H1 (cell line): Measurements from ENCODE around the gene CLDN34. TPM values are rescaled to one million over a fixed set of nuclear protein-coding genes. Genes with fewer than 3 reads are reported as not detected.

Experiments
- CTCF ChIA-PET: fragments of 300-600 bp; sonication (Branson Sonifier 250); formaldehyde crosslinking; loops from one replicate; lab custom pipeline; 2021; ENCODE audit not compliant: partially characterized antibody; lab: Charles Lee
- POLR2A ChIA-PET: fragments of 300-600 bp; sonication (Branson Sonifier 250); formaldehyde crosslinking; loops from one replicate; lab custom pipeline; 2021; ENCODE audit warnings: inconsistent platforms; ENCODE audit not compliant: partially characterized antibody; lab: Charles Lee
- DNase-seq, 2 experiments: peaks; one replicate each; pipeline versions ENCODE4 v3.0.0 to v3.0.0-alpha.2; 2010 to 2022; ENCODE audit warnings: low spot score in 2 of 2, low read depth in 1 of 2, mixed read lengths in 1 of 2
- FAIRE-seq: peaks from 2 replicates; lab custom pipeline; 2011; peaks lifted over from hg19 to GRCh38; lab: Jason Lieb, UNC
- H2AFZ ChIP-seq: 2 replicates; pipeline ENCODE4 v1.8.1; 2012; ENCODE audit warnings: low read length, inconsistent platforms
- H2AK5ac ChIP-seq: 2 replicates; pipeline ENCODE4 v1.6.1; 2013; ENCODE audit warnings: low read depth, low read length
- H2BK120ac ChIP-seq: replicated peaks from 2 replicates; pipeline ENCODE3; 2013; ENCODE audit warnings: low read depth, low read length, inconsistent platforms
- H2BK12ac ChIP-seq: 2 replicates; pipeline ENCODE4 v1.6.1; 2013; ENCODE audit warnings: low read depth, low read length
- H2BK15ac ChIP-seq: 2 replicates; pipeline ENCODE4 v1.6.1; 2013; ENCODE audit warnings: low read length
- H2BK20ac ChIP-seq: 2 replicates; pipeline ENCODE4 v1.6.1; 2013; ENCODE audit warnings: low read length
- H2BK5ac ChIP-seq: 2 replicates; pipeline ENCODE4 v1.6.1; 2013; ENCODE audit warnings: low read depth, low read length
- H3K14ac ChIP-seq: 2 replicates; pipeline ENCODE4 v1.6.1; 2013; ENCODE audit warnings: inconsistent platforms; ENCODE audit not compliant: insufficient read length
- H3K18ac ChIP-seq: 2 replicates; pipeline ENCODE4 v1.6.1; 2013; ENCODE audit warnings: low read length; ENCODE audit errors: extremely low read depth
- H3K23ac ChIP-seq: 2 replicates; pipeline ENCODE4 v1.6.1; 2013; ENCODE audit warnings: inconsistent platforms; ENCODE audit not compliant: insufficient read length
- H3K23me2 ChIP-seq: 2 replicates; pipeline ENCODE4 v1.6.1; 2013; ENCODE audit warnings: low read depth, low read length
- H3K27ac ChIP-seq: 2 replicates; pipeline ENCODE4 v1.6.1; 2011; ENCODE audit warnings: low read depth, low read length, inconsistent platforms
- H3K27me3 ChIP-seq, 4 experiments: replicated peaks in 1 of 4; 1 replicate in 1 of 4; 2 replicates in 3 of 4; pipeline versions ENCODE4 v1.6.1 to v1.8.1; 2011 to 2013; ENCODE audit warnings: low read length in 3 of 4, mild to moderate bottlenecking in 3 of 4, inconsistent platforms in 2 of 4, mixed read lengths in 2 of 4, moderate library complexity in 1 of 4; ENCODE audit not compliant: control insufficient read depth in 3 of 4, insufficient read depth in 3 of 4; ENCODE audit errors: extremely low read depth in 1 of 4
- H3K36me3 ChIP-seq, 4 experiments: 2 replicates each; pipeline versions ENCODE4 v1.6.1 to v1.8.1; 2011 to 2013; ENCODE audit warnings: mild to moderate bottlenecking in 4 of 4, low read length in 3 of 4, moderate library complexity in 2 of 4, control low read depth in 1 of 4, inconsistent platforms in 1 of 4; ENCODE audit not compliant: insufficient read depth in 4 of 4, control insufficient read depth in 2 of 4
- H3K4ac ChIP-seq: replicated peaks from 2 replicates; pipeline ENCODE3; 2013; ENCODE audit warnings: low read length, low read depth, mixed read lengths, inconsistent platforms; ENCODE audit not compliant: insufficient read length
- H3K4me1 ChIP-seq, 4 experiments: replicated peaks in 1 of 4; 1 replicate in 1 of 4; 2 replicates in 3 of 4; pipeline versions ENCODE4 v1.6.1 to v1.8.1; 2011 to 2013; ENCODE audit warnings: low read length in 3 of 4, inconsistent platforms in 2 of 4, mixed read lengths in 1 of 4; ENCODE audit not compliant: insufficient read depth in 4 of 4, control insufficient read depth in 3 of 4
- H3K4me2 ChIP-seq, 2 experiments: 2 replicates each; pipeline versions ENCODE4 v1.6.1 to v1.8.1; 2011 to 2013; ENCODE audit warnings: low read depth in 2 of 2, low read length in 2 of 2, control low read depth in 1 of 2, inconsistent platforms in 1 of 2, mild to moderate bottlenecking in 1 of 2; ENCODE audit not compliant: insufficient read depth in 1 of 2
- H3K4me3 ChIP-seq, 4 experiments: fragments of 200-600, 300-600 bp in 1 of 4; sonication (generic), shearing (Covaris generic), sonication (Bioruptor Twin) in 1 of 4; 2 replicates each; pipeline versions ENCODE4 v1.5.1 to v1.8.1; 2011 to 2016; ENCODE audit warnings: low read length in 4 of 4, low read depth in 3 of 4, control low read depth in 2 of 4, inconsistent platforms in 2 of 4, mild to moderate bottlenecking in 2 of 4, mixed read lengths in 1 of 4, moderate library complexity in 1 of 4; ENCODE audit not compliant: insufficient read depth in 2 of 4; ENCODE audit errors: extremely low read depth in 1 of 4
- H3K56ac ChIP-seq: replicated peaks from 2 replicates; pipeline ENCODE3; 2013; ENCODE audit warnings: low read depth, mild to moderate bottlenecking, mixed read lengths, low read length, inconsistent platforms; ENCODE audit not compliant: insufficient read length
- H3K79me1 ChIP-seq: 2 replicates; pipeline ENCODE4 v1.6.1; 2013; ENCODE audit warnings: low read depth, low read length, control low read depth
- H3K79me2 ChIP-seq, 2 experiments: 2 replicates each; pipeline versions ENCODE4 v1.6.1 to v1.8.1; 2012 to 2013; ENCODE audit warnings: low read length in 2 of 2, mild to moderate bottlenecking in 2 of 2, inconsistent platforms in 1 of 2; ENCODE audit not compliant: insufficient read depth in 2 of 2, control insufficient read depth in 1 of 2
- H3K9ac ChIP-seq, 4 experiments: replicated peaks in 1 of 4; 1 replicate in 1 of 4; 2 replicates in 3 of 4; pipeline versions ENCODE4 v1.6.1 to v1.8.1; 2011 to 2013; ENCODE audit warnings: low read depth in 3 of 4, low read length in 3 of 4, control low read depth in 2 of 4, mild to moderate bottlenecking in 2 of 4, moderate library complexity in 2 of 4, inconsistent platforms in 1 of 4; ENCODE audit errors: extremely low read depth in 1 of 4
- H3K9me3 ChIP-seq, 2 experiments: 2 replicates each; pipeline versions ENCODE4 v1.6.1 to v1.8.1; 2012 to 2013; ENCODE audit warnings: mild to moderate bottlenecking in 2 of 2, moderate library complexity in 2 of 2, control low read depth in 1 of 2, inconsistent platforms in 1 of 2, low read depth in 1 of 2, low read length in 1 of 2, mixed read lengths in 1 of 2; ENCODE audit not compliant: insufficient read depth in 2 of 2
- H4K20me1 ChIP-seq, 2 experiments: replicated peaks in 1 of 2; 2 replicates each; pipeline versions ENCODE3 to v1.8.1; 2011 to 2013; ENCODE audit warnings: inconsistent platforms in 2 of 2, low read length in 2 of 2, mild to moderate bottlenecking in 1 of 2; ENCODE audit not compliant: insufficient read depth in 2 of 2, control insufficient read depth in 1 of 2
- H4K5ac ChIP-seq: 2 replicates; pipeline ENCODE4 v1.6.1; 2013; ENCODE audit warnings: low read length, low read depth, mixed read lengths, inconsistent platforms; ENCODE audit not compliant: insufficient read length
- H4K8ac ChIP-seq: 2 replicates; pipeline ENCODE4 v1.8.0; 2013; ENCODE audit warnings: mild to moderate bottlenecking, moderate library complexity, low read length, inconsistent platforms; ENCODE audit not compliant: insufficient read depth; ENCODE audit errors: extremely low read depth
- H4K91ac ChIP-seq: replicated peaks from 2 replicates; pipeline ENCODE3; 2013; ENCODE audit warnings: low read length, mixed read lengths, inconsistent platforms; ENCODE audit not compliant: insufficient read length
- CBX8 ChIP-seq: fragments of 300-800, 300-1000 bp; sonication (generic); IDR thresholded peaks from 2 replicates; pipeline ENCODE4 v1.7.1; 2016; ENCODE audit warnings: low read depth, low read length, borderline replicate concordance
- CHD1 ChIP-seq: IDR thresholded peaks from 2 replicates; pipeline ENCODE4 v1.6.1; 2012; ENCODE audit warnings: low read depth, low read length, improper control_type of control experiment
- GTF2F1 ChIP-seq: IDR thresholded peaks from 2 replicates; pipeline ENCODE4 v1.6.1; 2012; ENCODE audit warnings: low read depth, low read length, improper control_type of control experiment, borderline replicate concordance
- NANOG ChIP-seq: IDR thresholded peaks from 2 replicates; pipeline ENCODE4 v1.6.1; 2011; ENCODE audit warnings: low read length, low read depth, mild to moderate bottlenecking, inconsistent platforms; ENCODE audit not compliant: insufficient read depth, poor library complexity, severe bottlenecking
- RBBP5 ChIP-seq: IDR thresholded peaks from 2 replicates; pipeline ENCODE4 v1.7.1; 2012; ENCODE audit warnings: low read depth, mild to moderate bottlenecking, inconsistent platforms, low read length, moderate library complexity, borderline replicate concordance
- TCF12 ChIP-seq: IDR thresholded peaks from 2 replicates; pipeline ENCODE4 v1.6.1; 2011; ENCODE audit warnings: low read depth, mild to moderate bottlenecking, low read length
- WGBS, 2 experiments: shearing (Covaris generic) in 1 of 2; methylation state at CpG; one replicate each; pipeline versions ENCODE4 v1.1.6 to v1.1.7; 2013 to 2015; ENCODE audit warnings: low lambda C conversion rate in 2 of 2, mixed read lengths in 2 of 2, inconsistent platforms in 1 of 2, low coverage in 1 of 2, missing lambda C conversion rate in 1 of 2; ENCODE audit not compliant: insufficient replicate concordance in 2 of 2, insufficient coverage in 1 of 2, insufficient read length in 1 of 2; ENCODE audit errors: extremely low coverage in 1 of 2, missing lambda C conversion rate in 1 of 2; 5-methylcytosine and 5-hydroxymethylcytosine counted together
- polyA plus RNA-seq, 7 experiments: library from polyadenylated mRNA; depleted of rRNA in 3 of 7; stranded (reverse) in 5 of 7; unstranded in 2 of 7; fragments of >200 nt in 5 of 7; fragments of 200-250 nt in 2 of 7; gene quantifications; 1 replicate in 5 of 7; 2 replicates in 1 of 7; 4 replicates in 1 of 7; pipeline versions ENCODE4 v1.2.1 to v1.2.3, GENCODE V29; 2011 to 2013; ENCODE audit warnings: missing spikeins in 2 of 7, mixed read lengths in 2 of 7
- total RNA-seq: library from RNA; stranded (reverse); fragmentation: NEBNext Ultra II Directional; extraction: Animal tissue kit (Norgen Biotek cat#: 25700); gene quantifications from 2 replicates; pipeline ENCODE4 v1.2.1, GENCODE V29; 2021
- TF ChIP-seq, protein P1 (sequence below), 3 experiments: IDR thresholded peaks; 1 replicate in 2 of 3; 2 replicates in 1 of 3; pipeline versions ENCODE4 v1.5.1 to v1.6.1; 2011; ENCODE audit warnings: low read length in 3 of 3, mild to moderate bottlenecking in 3 of 3, inconsistent platforms in 2 of 3, low read depth in 1 of 3, moderate library complexity in 1 of 3; ENCODE audit not compliant: insufficient read depth in 1 of 3; ENCODE audit errors: control extremely low read depth in 1 of 3

CLDN34 gene
- total and polyA plus RNA-seq, 2 of the 8 experiments (the other 6 are each of a cell fraction or from before 2014, with no cell fraction given): 0.26 to 0.50 TPM

DNA sequence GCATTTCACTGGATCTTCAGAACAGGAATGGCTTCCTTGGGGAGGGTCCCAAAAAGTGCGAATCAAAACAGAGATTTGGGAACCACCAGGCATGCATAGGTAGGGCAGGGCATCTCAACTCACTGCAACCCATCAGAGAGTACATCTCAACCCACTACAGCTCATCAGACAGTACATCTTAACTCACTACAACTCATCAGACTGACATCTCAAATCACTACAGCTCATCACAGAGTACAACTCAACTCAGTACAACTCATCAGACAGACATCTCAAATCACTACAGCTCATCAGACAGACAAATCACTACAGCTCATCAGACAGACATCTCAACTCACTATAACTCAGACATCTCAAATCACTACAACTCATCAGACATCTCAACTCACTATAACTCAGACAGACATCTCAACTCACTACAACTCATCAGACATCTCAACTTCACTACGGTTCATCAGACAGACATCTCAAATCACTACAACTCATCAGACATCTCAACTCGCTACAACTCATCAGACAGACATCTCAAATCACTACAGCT, 47.5 kb upstream of the CLDN34 start:
- Histone ChIP-seq H3K79me1 (no peaks in the 10 kb centered on the region; the same call in 1 of the 2 replicates), H4K20me1 (no peaks in the 10 kb centered on the region), H3K9ac (no peak overlapping the region), H3K56ac (no peak overlapping the region), H3K14ac (no peak overlapping the region), H4K91ac (no peak overlapping the region), H3K4me1 (peaks cover 0 to 3% (median 0%) of the 10 kb centered on the region in 4 experiments; a peak in 1 of 7 replicates), H2BK5ac (no peak overlapping the region), H3K18ac (no peak overlapping the region), H3K23me2 (peaks cover 2% of the 10 kb centered on the region; the same call in 1 of the 2 replicates), H3K4me3 (no peak overlapping the region), H3K9me3 (no peaks in the 10 kb centered on the region), H3K4ac (no peak overlapping the region), H4K5ac (no peak overlapping the region), H2BK20ac (no peak overlapping the region), H4K8ac (no peak overlapping the region), H3K79me2 (peaks cover 0 to 4% of the 10 kb centered on the region in 2 experiments; a peak in 1 of 4 replicates), H2BK15ac (no peak overlapping the region), H3K36me3 (no peaks in the 10 kb centered on the region), H2AFZ (no peak overlapping the region), H2AK5ac (no peak overlapping the region), H2BK12ac (no peak overlapping the region), H3K4me2 (no peak overlapping the region), H3K23ac (no peak overlapping the region), H2BK120ac (no peak overlapping the region), H3K27ac (no peak overlapping the region), H3K27me3 (no peaks in the 10 kb centered on the region)
- FAIRE-seq (no peak), DNase-seq (no peak)
- ChIA-PET CTCF (interaction anchor here (0.9 to 1.4 kb wide), 2 partner anchors 14 to 200 kb away, joined by 3 read pairs; no protein-coding TSS in a partner anchor), POLR2A (interaction anchor here (1.7 kb wide), 1 partner anchor 8 kb away, joined by 8 read pairs; no protein-coding TSS in a partner anchor)
- TF ChIP-seq CBX8 (no peak), CHD1 (no peak), GTF2F1 (no peak), NANOG (no peak), RBBP5 (no peak), TCF12 (no peak)
- TF ChIP-seq, protein P1, sequence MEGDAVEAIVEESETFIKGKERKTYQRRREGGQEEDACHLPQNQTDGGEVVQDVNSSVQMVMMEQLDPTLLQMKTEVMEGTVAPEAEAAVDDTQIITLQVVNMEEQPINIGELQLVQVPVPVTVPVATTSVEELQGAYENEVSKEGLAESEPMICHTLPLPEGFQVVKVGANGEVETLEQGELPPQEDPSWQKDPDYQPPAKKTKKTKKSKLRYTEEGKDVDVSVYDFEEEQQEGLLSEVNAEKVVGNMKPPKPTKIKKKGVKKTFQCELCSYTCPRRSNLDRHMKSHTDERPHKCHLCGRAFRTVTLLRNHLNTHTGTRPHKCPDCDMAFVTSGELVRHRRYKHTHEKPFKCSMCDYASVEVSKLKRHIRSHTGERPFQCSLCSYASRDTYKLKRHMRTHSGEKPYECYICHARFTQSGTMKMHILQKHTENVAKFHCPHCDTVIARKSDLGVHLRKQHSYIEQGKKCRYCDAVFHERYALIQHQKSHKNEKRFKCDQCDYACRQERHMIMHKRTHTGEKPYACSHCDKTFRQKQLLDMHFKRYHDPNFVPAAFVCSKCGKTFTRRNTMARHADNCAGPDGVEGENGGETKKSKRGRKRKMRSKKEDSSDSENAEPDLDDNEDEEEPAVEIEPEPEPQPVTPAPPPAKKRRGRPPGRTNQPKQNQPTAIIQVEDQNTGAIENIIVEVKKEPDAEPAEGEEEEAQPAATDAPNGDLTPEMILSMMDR (IDR thresholded peaks at IDR 0.05; ENCODE audit: control extremely low read depth in 1 of 3, insufficient read depth in 1 of 3, low read depth in 1 of 3, low read length in 3 of 3): no peak
- WGBS, 2 experiments: 87% methylated on average over 3 of the region's 3 CpGs; no CpG with 5 or more reads in 1 of the 2 experiments
